OCI-M2 (cell line): ENCODE results near the gene HES5.

Experiments used
- DNase-seq: peaks from one replicate; lab custom pipeline; 2025; ENCODE audit not compliant: unreplicated experiment; lab: John Stamatoyannopoulos, UW

The HES5 gene

DNA sequence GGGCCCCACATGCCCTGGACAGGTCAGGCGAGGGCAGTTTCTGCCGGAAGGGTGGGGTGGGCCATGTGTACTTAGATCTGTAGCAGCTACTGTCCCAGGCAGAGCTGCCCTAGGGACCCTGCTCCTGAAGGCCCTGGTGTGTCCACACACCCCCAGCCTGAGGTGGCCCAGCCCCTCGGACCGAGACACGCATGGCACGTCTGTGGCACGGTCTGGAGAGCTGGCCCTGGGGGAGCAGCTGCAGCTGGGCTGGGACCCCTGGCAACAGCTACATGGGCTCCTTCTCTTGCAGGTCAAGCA lies 28.3 kb downstream of the HES5 start:
- DNase-seq: no peak

DNA sequence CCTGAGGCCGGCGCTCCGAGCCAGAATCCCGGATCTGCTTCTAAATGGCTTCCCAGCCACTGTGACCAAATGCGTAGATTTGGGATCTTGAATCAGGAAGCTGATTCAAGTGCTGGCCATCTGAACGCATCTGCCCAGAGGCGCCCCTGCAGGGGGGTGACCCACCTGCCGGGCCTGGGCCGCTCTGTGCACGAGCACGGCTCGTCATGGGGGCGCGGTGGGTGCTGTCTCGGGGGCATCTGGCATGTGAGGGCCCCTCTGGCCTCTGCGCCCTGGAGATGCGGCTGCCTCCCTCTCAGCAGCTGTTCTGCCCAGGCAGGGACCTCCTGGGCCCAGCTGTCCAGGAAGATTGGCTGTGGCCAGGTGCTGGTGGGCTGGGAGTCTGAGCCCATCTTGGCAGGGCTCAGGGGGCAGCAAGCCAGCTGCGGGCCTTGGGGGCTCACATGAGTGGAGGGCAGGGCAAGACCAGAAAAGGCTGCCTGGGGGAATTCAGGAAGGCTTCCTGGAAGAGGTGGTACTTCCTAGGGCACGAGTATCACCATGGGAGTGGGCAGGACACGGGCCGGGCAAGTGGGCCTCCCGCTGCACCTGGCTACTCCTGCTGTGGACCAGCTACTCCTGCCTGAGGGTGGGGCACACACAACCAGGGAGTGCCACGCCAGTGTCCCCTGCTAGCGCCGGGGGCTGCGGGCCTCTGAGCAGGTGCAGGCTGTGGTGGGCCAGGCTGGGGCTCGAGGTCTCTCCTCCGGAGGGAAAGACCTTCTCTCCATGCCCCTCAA lies 28.8 kb downstream of the HES5 start:
- no peak for DNase-seq

DNA sequence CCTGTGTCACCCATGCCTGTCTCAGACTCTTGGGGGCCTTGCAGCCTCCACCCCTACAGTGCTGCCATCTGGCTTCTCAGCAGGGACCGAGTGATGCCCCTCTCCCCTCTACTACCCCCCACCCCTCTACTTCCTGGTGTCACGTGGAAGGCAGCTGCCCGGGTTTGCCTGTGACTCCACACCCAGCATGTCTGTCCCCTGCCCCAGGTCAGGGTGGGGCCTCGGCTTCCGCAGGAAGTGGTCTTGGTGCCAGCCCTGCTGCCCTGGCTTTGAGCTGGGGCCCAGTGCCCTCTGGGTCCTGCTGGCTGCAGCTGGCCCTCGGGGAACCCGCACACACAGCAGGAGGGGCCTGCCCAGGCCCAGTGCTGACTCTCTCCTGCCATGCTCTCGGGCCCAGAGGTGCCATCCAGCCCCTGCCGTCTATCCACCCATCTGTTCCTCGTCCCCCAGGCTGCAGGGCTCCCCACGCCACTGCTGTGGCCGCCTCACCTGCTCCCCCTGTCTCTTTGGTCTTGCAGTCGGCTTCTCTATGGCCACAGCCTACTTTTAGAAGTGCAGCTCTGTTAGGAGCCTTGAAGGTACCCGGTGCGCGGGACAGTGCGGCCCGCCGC lies 30.0 kb downstream of the HES5 start:
- no peak for DNase-seq

DNA sequence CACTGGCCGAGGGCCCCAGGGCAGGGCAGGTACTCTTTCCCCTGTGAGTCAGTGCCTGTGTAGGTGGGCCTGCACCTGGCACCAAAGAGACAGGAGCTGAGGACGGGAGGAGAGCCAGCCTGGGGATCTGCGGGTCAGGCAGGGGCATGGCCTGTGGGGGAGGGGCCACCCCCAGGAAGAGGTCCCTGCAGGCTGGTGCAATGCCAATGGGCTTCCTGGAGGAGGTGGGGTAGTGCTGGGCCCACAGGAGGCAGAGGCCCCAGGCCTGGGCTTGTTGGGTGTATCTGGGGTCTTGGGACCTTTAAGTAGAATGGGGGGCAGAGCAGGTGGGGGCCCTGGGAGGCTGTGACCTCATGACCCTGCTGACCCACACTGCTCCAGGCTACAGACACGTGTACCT lies 30.8 kb downstream of the HES5 start:
- DNase-seq: no peak

DNA sequence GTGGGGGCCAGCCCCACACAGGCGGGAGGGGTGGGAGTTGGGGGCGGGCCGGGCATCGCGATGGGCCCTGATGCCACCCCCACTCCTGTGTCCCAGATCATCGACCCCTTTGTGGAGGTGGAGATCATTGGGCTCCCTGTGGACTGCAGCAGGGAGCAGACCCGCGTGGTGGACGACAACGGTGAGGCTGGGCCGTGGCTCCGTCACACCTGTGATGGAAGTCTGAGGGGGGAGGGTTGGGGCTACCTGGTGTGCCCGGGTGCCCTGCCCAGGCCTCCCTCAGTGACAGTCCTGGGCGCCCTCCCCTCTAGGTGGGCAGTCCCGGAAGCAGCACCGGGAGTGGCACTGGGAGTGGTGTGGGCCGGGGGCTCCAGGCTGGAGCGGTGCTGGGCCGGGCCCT lies 31.4 kb downstream of the HES5 start:
- DNase-seq: no peak

DNA sequence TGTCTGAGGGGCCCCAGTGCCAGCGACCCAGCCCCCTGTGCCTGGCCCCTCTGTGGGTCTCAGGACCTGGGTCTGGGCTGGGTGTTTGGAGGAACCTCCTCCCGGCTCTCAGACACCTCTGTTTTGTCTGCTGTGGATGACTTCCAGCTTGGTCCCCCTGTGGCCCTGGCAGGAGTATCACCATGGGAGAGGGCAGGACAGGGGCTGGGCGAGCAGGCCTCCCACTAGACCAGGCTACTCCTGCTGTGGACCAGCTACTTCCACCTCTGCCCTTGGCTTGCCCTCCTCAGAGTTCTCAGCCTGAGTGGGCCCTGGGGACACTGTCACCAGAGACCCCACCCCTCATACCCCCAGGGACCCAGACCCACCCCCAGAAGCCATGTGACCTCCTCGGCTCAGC lies 32.2 kb downstream of the HES5 start:
- no peak for DNase-seq

DNA sequence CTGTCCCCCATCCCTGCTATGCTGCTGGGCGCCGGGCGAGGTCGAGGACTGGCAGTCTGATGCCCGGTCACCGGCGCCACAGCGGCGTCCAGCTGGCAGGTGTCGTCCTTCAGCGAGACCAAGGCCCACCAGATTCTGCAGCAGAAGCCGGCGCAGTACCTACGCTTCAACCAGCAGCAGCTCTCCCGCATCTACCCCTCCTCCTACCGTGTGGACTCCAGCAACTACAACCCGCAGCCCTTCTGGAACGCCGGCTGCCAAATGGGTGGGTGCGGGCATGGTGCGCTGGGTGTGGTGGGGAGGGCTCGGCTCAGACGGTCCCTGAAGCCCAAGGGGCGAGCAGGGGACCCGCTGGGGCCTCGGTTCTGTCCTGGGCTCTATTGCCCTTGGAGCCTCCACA lies 33.3 kb downstream of the HES5 start:
- DNase-seq: no peak

DNA sequence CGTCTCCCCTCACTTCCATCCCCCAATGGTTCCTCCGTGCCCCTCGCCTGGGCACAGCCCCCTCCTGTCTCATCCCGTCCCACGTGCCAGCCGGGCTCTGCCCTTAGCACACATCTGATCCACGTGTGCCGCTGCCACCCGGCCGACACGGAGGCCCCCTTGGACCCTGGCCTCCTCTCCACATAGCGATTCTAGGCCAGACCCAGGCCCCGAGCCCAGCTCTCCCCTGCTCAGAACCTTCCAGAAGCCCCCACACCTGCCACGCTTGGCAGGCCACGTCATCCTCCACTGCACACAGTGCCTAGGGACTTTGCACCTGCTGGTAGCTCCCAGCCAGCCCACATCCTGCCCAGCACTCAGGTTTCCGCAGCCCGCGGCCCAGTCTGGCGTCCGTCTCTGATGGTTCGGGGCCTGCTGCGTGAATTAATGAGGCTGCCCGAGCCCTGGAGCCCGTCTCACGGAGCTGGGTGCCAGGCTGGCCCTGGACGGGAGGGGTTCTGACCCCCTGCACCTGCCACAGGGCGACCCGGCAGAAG lies 33.9 kb downstream of the HES5 start:
- DNase-seq: no peak

DNA sequence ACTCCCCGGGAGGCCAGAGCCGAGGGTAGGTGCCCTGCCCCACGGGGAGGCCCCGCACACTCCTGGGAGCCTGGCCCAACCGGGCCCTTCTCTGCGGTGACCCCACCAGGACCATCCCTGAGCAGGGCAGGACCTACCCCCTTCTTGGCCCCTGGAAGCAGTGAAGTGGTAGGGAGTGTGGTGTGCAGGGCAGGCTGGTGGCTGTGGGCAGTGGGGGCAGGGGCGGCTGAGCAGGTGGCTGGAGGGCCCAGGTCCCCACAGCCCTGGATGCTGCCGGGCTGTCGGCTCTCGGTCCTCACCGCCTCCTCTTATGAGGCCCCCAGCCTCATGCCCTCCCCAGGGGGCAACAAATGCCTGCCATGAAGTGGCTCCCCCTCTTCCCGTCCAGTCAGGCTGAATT lies 34.5 kb downstream of the HES5 start:
- no peak for DNase-seq

DNA sequence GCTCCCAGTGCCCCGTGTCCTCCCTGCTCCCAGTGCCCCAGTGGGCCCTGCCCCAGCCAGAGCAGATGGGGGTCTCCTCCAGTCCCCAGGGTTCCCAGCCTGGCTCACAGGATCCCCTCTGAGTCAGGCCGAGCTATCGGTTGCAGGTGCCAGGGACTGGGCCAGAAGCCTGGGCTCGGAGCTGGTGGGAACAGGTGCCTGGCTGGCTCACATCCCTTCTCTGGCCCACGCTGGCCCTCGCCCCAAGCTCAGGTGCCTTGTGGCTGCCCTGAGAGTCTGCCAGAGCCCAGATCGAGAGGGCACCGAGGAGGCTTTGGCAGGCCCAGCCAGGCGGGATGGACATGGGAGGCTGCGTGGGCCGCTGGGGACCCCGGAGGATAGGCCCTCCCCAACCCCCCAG lies 35.0 kb downstream of the HES5 start:
- DNase-seq: no peak

DNA sequence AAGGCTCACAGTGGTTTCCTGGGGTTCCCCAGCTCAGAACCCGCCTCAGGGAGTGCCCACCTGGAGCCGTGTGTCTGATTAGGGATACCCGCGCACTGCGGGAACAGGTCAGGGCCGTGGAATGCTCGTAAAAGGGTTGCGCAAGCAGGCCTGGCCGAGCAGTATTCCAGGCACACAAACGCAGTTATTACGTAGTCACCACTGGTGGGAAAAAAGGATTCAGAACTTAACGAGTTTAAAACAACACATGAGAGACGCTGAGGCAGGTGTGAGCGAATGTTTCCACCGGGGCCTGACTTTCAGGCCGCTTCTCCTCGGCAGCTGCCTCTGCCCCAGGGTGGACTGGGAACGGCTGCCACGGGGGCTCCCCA lies 35.8 kb downstream of the HES5 start:
- DNase-seq: no peak

DNA sequence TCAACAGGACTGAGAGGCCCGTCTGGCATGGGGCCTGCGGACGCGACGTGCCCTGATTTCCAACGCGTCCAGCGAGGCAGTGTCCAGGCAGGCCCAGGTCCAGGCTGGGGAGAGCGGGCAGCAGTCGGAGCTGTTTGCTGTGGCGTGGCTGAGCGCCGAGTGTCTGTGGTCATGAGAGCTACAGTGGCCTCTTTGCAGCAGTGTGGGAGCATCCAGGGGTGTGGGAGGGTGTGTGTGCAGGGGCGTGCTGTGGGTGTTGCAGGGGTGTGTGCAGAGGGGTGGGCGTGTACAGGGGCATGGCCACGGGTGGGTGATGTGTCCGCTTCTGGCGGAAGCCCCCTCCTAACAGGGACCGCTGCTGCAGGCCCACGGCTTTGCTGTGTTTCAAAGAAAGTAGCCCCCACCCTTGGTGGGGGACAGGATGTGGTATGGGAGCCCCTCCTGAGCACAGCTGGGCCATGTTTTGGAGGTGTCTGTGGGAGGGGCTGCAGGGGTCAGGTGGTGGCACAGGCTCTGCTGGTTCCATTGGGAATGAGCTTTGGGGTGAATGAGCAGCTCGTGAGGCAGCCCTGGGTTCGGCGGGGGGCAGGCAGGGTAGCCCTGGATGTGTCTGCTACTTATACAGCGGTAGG lies 36.3 kb downstream of the HES5 start:
- no peak for DNase-seq

DNA sequence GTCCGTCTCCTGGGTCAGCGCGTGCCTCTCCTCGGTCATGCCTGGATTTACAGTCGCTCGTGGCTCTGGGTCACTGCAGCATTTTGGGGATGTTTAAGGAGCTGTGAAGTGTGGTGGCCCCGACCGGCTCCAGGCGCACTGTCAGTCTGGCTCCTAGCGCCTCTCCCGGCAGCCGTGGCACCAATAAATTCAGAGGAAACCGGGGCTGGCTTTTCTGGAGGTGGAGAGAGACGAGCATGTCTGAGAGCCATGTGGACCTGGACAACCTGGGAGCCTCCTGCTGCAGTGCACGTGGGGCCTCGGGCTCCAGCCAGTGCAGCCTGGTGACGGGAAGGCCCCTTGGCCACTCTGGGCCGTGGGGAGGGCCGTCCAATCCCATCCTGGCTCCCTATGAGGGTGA lies 36.8 kb downstream of the HES5 start:
- DNase-seq: no peak

DNA sequence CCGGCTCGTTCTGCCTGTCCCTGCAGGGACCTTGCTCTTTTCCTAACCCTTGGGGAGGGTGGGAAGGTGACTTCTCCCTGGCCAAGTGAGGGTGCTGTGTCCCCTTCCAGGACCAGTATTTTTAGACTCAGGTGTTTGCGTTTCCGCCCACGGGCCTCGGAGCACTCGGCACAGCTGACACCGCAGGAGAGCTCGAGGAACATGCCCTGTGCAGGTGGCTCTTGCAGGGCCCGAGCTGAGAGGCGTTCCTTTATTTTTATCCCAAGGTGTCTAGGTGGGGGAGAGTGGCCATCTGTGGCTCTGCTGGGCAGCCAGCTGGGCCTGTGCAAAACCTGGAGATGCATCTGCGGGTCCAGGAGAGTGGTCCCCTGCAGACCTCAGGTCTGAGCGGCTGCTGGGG lies 38.0 kb downstream of the HES5 start:
- no peak for DNase-seq

DNA sequence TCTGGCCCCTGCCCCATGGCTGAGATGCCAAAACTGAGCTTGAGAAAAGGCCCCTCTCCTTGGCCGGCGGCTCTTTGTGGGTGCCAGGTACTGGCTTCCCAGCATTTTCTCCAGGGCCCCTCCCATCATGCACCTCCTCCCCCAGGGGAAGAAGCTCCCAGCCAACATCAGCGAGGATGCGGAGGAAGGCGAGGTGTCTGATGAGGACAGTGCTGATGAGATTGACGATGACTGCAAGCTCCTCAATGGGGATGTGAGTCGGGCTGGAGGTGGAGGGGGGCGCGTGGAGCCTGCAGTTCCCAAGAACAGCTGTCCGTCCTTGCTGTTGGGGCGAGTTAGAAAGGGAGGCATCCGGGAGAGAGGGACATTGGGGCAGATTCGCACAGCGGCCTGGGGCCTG lies 40.4 kb downstream of the HES5 start:
- no peak for DNase-seq

DNA sequence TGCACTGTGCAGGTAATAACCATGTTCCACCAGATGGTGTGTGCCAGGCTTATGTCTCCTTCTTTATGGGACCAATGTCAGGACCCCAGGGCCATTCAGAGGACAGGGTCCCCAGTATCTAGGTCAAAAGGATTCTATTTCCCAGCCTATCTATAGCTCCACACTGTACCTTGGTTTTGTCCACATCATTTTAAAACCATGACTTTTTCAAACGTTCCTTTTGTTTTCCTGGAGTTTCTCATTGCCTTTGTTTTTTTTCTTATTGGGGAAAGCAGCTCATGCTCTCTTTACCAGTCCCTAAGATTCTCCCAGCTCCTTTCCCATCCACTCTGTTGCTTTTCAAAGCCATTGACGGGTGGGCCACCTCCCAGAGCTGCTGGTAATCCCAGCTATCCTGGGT lies 41.4 kb downstream of the HES5 start:
- no peak for DNase-seq

DNA sequence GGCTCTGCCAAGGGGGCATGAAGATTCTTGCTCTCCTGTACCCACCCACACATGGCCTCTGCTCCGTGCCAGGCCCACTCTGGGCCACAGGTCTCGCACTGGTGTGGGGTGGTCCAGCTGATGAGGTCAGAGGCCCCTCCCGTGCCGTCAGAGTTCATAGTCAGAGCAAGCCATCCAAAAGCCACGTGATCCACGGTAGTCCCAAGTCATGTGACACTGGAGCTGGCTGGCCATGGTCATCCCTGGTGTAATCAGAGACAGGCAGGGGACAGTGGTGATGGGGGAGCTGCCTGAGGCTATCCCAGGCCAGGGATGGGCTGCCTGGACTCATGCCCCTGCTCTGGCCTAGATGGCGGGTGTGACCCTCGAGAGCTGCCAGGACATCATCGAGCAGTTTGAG lies 43.5 kb downstream of the HES5 start:
- no peak for DNase-seq

DNA sequence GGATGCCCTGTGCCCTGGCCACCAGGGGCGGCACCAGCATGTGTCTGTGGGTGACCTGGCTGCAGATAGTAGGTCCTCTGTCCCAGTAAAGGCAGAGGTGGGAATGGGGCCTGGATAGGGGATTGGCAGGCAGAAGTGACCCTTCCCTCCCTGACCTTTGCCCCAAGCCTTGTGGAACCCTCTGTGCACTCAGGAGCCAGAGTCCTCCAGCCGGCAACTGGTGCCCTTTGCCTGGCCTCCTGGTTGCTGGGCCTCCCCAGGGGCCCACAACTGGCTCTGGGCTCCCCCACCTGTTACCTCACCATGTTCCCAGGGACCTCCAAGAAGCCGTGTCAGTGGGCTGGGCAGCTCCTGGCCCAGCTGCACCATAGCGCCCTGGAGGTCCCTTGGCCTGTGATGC lies 44.0 kb downstream of the HES5 start:
- no peak for DNase-seq

DNA sequence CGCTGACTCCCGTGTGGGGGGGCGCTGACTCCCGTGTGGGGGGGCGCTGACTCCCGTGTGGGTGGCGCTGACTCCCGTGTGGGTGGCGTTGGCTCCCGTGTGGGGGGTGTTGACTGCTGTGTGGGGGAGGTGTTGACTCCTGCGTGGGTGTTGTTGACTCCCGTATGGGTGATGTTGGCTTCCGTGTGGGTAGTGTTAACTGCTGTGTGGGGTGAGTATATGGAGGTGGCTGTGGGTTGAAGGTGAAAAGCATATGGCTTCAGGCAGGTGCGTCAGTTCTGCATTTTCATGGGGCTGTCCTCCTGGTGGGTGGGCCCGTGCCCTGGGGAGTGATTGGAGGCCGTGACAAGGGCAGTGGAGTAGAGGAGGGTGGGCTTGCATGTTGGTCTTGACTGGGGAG lies 46.1 kb downstream of the HES5 start:
- DNase-seq: no peak

DNA sequence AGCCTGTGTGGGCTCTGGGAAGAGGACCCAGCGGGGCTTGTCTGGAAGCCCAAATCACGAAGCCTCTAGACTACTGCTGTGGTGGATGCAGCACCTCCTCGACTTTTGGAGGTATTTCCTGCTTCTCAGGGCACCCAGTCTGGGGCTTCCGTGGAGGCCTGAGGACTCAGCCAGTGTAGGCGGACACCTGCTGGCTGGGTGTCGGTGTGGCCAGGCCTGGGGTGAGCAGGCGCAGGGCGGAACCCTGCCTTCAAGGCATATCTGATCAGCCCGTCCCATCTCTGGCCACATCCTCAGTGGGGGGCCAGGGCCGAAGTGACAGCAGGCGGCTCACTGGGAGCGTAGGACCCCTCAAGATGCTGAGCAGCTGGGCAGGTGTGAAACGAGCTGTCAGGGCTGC lies 47.0 kb downstream of the HES5 start:
- DNase-seq: no peak

DNA sequence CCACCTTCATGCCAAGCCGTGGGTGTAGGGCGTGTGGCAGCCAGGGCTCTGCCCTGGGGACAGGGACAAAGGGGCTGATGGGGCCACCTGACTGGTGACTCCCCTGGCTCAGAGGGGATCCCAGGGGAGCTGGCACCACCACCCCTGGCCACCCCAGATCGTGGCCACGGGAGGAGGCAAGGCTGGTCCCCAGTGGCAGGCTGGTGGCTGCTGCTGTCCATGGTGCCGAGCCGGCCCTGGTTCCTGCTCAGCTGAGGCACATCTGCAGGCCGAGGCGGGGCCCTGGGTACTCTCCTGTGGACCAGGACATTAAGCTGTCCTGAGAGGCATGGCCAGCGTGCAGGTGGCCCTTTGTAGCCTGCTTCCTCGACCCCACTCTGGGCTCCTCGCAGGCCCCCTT lies 47.5 kb downstream of the HES5 start:
- no peak for DNase-seq

DNA sequence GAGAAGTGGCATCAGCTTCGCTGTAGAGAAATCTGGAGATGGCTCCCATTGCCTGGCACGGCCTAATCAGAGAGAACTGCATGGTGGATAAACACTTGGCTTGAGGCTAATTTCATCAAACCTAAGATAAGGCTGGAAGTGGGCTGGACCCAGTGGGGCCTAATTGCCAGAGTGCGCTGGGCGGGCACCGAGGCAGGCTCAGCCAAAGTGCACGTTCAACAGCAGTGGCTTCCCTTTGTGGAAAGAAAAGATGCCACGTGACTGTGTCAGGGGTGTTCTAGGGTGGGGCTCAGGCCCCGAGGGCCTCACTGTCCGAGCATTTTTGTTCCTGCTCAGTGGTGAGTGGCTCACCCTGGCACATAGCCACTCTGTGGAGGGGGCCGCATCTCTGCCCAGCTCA lies 48.2 kb downstream of the HES5 start:
- no peak for DNase-seq

DNA sequence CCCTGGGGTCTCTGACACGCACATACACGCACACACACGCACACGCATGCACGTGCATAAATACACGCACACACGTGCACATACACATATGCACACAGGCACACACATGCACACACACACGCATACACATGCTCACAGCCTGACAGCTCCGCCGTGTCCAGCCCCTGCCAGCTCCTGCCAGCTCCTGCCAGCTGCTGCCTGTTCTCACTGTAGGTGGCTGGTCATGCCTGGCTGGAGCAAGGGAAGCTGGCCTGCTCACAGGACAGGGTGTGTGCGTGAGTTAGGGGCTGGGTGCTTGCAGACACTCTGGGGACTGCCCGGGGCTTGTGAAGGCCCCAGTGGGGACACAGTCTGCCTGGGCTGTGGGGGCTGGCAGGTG lies 49.1 kb downstream of the HES5 start:
- DNase-seq: no peak
